H9 (cell line): ENCODE measurements around the gene SCRN1. TPM values are rescaled to one million over a fixed set of nuclear protein-coding genes. Genes with fewer than 3 reads are reported as not detected.
"Not testable (repeated sequence)": the region's sequence is repeated elsewhere in the genome, so short reads cannot be mapped to it uniquely, and the experiment has no call there.

Experiments used
- DNase-seq: peaks from one replicate; pipeline ENCODE4 v3.0.0-alpha.2; 2017
- H2AFZ ChIP-seq: one replicate; pipeline ENCODE4 v1.6.1; 2013; ENCODE audit warnings: mild to moderate bottlenecking, low read length, control low read depth, moderate library complexity
- H2AK5ac ChIP-seq: 2 replicates; pipeline ENCODE4 v1.6.1; 2013; ENCODE audit warnings: low read length, control low read depth, mixed read lengths; ENCODE audit not compliant: insufficient read length
- H2BK120ac ChIP-seq: one replicate; pipeline ENCODE4 v1.6.1; 2013; ENCODE audit warnings: low read depth, mild to moderate bottlenecking, low read length, control low read depth, inconsistent platforms; ENCODE audit not compliant: poor library complexity, severe bottlenecking
- H2BK12ac ChIP-seq: 2 replicates; pipeline ENCODE4 v1.6.1; 2013; ENCODE audit warnings: low read length, control low read depth, mixed read lengths, low read depth; ENCODE audit not compliant: insufficient read length
- H2BK15ac ChIP-seq: 2 replicates; pipeline ENCODE4 v1.6.1; 2013; ENCODE audit warnings: low read depth, low read length, control low read depth
- H2BK20ac ChIP-seq: one replicate; pipeline ENCODE4 v1.6.1; 2013; ENCODE audit warnings: low read depth, mild to moderate bottlenecking, low read length, control low read depth, inconsistent platforms; ENCODE audit not compliant: poor library complexity, severe bottlenecking
- H2BK5ac ChIP-seq: 2 replicates; pipeline ENCODE4 v1.6.1; 2013; ENCODE audit warnings: low read length, control low read depth, mixed read lengths; ENCODE audit not compliant: insufficient read length
- H3K14ac ChIP-seq: 2 replicates; pipeline ENCODE4 v1.6.1; 2013; ENCODE audit warnings: low read length, control low read depth; ENCODE audit not compliant: insufficient read depth
- H3K18ac ChIP-seq: 2 replicates; pipeline ENCODE4 v1.6.1; 2013; ENCODE audit warnings: low read depth, mild to moderate bottlenecking, mixed read lengths, low read length, control low read depth; ENCODE audit not compliant: insufficient read length
- H3K23ac ChIP-seq: 2 replicates; pipeline ENCODE4 v1.6.1; 2013; ENCODE audit warnings: low read length, control low read depth, mixed read lengths, low read depth; ENCODE audit not compliant: insufficient read length
- H3K23me2 ChIP-seq: 2 replicates; pipeline ENCODE4 v1.6.1; 2013; ENCODE audit warnings: low read depth, mild to moderate bottlenecking, mixed read lengths, low read length, control low read depth; ENCODE audit not compliant: insufficient read length, poor library complexity, severe bottlenecking
- H3K27ac ChIP-seq: 2 replicates; pipeline ENCODE4 v1.5.1; 2013; ENCODE audit warnings: low read length, control low read depth, mixed read lengths, low read depth; ENCODE audit not compliant: insufficient read length
- H3K27me3 ChIP-seq: 2 replicates; pipeline ENCODE4 v1.6.1; 2013; ENCODE audit warnings: low read length, control low read depth, inconsistent platforms; ENCODE audit not compliant: insufficient read depth
- H3K4ac ChIP-seq: 2 replicates; pipeline ENCODE4 v1.6.1; 2013; ENCODE audit warnings: low read depth, mild to moderate bottlenecking, control low read depth, inconsistent platforms, low read length, moderate library complexity
- H3K4me1 ChIP-seq: 2 replicates; pipeline ENCODE4 v1.6.1; 2013; ENCODE audit warnings: low read length, control low read depth, inconsistent platforms; ENCODE audit not compliant: insufficient read depth
- H3K4me2 ChIP-seq: 2 replicates; pipeline ENCODE4 v1.6.1; 2013; ENCODE audit warnings: low read length, control low read depth, mixed read lengths; ENCODE audit not compliant: insufficient read length, insufficient read depth
- H3K56ac ChIP-seq: 2 replicates; pipeline ENCODE4 v1.6.1; 2013; ENCODE audit warnings: low read depth, mild to moderate bottlenecking, mixed read lengths, low read length, control low read depth; ENCODE audit not compliant: insufficient read length
- H3K79me1 ChIP-seq: 2 replicates; pipeline ENCODE4 v1.6.1; 2013; ENCODE audit warnings: low read depth, mild to moderate bottlenecking, moderate library complexity, low read length, control low read depth, inconsistent platforms; ENCODE audit not compliant: insufficient read depth, poor library complexity, severe bottlenecking
- H3K79me2 ChIP-seq: 2 replicates; pipeline ENCODE4 v1.6.1; 2013; ENCODE audit warnings: low read length, control low read depth, inconsistent platforms; ENCODE audit not compliant: insufficient read depth
- H3K9ac ChIP-seq: 2 replicates; pipeline ENCODE4 v1.6.1; 2013; ENCODE audit warnings: low read length, control low read depth, mixed read lengths; ENCODE audit not compliant: insufficient read length; ENCODE audit errors: extremely low read depth
- H3K9me3 ChIP-seq: one replicate; pipeline ENCODE4 v1.6.1; 2013; ENCODE audit warnings: low read depth, low read length, inconsistent platforms; ENCODE audit not compliant: control insufficient read depth
- H3T11ph ChIP-seq: one replicate; pipeline ENCODE4 v1.6.1; 2013; ENCODE audit warnings: mild to moderate bottlenecking, low read length, control low read depth, inconsistent platforms
- H4K20me1 ChIP-seq: one replicate; pipeline ENCODE4 v1.6.1; 2013; ENCODE audit not compliant: control insufficient read depth, insufficient read length, insufficient read depth
- H4K5ac ChIP-seq: 2 replicates; pipeline ENCODE4 v1.6.1; 2013; ENCODE audit warnings: low read depth, mild to moderate bottlenecking, mixed read lengths, low read length, control low read depth; ENCODE audit not compliant: insufficient read length
- H4K8ac ChIP-seq: replicated peaks from 2 replicates; pipeline ENCODE4 v1.6.1; 2013; ENCODE audit warnings: low read length, control low read depth, mixed read lengths, low read depth; ENCODE audit not compliant: insufficient read length
- H4K91ac ChIP-seq: 2 replicates; pipeline ENCODE4 v1.6.1; 2013; ENCODE audit warnings: low read depth, mild to moderate bottlenecking, moderate library complexity, mixed read lengths, low read length, control low read depth; ENCODE audit not compliant: insufficient read length
- H3K27ac Mint-ChIP-seq, 3 experiments: 2 replicates in 2 of 3; 3 replicates in 1 of 3; pipeline ENCODE4 v1.8.0; 2020 to 2021; ENCODE audit warnings: mixed read lengths in 3 of 3, mild to moderate bottlenecking in 1 of 3, moderate library complexity in 1 of 3
- H3K27me3 Mint-ChIP-seq: 2 replicates; pipeline ENCODE4 v1.8.0; 2021; ENCODE audit warnings: low read depth, mild to moderate bottlenecking, moderate library complexity, mixed read lengths
- H3K36me3 Mint-ChIP-seq, 3 experiments: 2 replicates in 2 of 3; 3 replicates in 1 of 3; pipeline ENCODE4 v1.8.0; 2020 to 2021; ENCODE audit warnings: low read depth in 3 of 3, mixed read lengths in 3 of 3; ENCODE audit not compliant: insufficient read depth in 1 of 3
- H3K4me1 Mint-ChIP-seq, 2 experiments: 2 replicates each; pipeline ENCODE4 v1.8.0; 2020; ENCODE audit warnings: mixed read lengths in 2 of 2
- H3K4me3 Mint-ChIP-seq, 2 experiments: 2 replicates in 1 of 2; 3 replicates in 1 of 2; pipeline ENCODE4 v1.8.0; 2020 to 2021; ENCODE audit warnings: mild to moderate bottlenecking in 2 of 2, mixed read lengths in 2 of 2, moderate library complexity in 1 of 2
- H3K9me3 Mint-ChIP-seq, 2 experiments: 2 replicates in 1 of 2; 3 replicates in 1 of 2; pipeline ENCODE4 v1.8.0; 2020; ENCODE audit warnings: mild to moderate bottlenecking in 2 of 2, mixed read lengths in 2 of 2, moderate library complexity in 1 of 2
- WGBS: extraction: QIAGEN DNeasy Blood & Tissue Kit; methylation state at CpG from one replicate; pipeline ENCODE4 v1.1.7; 2013; ENCODE audit warnings: missing lambda C conversion rate, low lambda C conversion rate, mixed read lengths; ENCODE audit not compliant: insufficient read length; ENCODE audit errors: extremely low coverage; 5-methylcytosine and 5-hydroxymethylcytosine counted together
- total RNA-seq: library from RNA; stranded (reverse); gene quantifications from 2 replicates; pipeline ENCODE4 v1.2.1, GENCODE V29; 2021
- TF ChIP-seq, protein P1 (sequence below): fragments of 200-600 bp; sonication (generic); conservative IDR thresholded peaks from 3 replicates; pipeline ENCODE4 v1.8.0; 2021; ENCODE audit warnings: antibody characterized with exemption, mild to moderate bottlenecking

The SCRN1 gene
- total RNA-seq, 1 experiment from 2014 or later, result 101 TPM

DNA sequence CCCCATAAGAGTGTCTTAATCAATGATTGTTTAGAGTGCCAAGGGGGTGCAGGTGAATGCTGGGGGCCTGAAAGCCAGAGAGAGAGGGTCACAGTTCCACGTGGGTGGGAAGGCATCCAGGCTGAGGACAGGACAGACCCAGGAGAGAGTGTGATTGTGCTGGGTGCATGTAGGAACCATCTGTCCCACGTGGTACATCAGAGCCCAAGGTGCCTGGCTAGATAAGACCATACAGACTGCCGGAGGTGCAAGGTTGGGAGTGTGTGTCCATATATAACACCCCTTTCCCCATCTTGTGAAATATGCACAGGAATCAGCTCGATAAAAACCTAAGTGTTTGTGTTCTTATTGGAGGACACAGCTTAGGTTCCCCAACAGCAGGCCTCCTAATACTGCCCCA is 97.8 kb downstream of the SCRN1 start:
- Histone ChIP-seq H4K5ac (no peak overlapping the region), H3K27me3 (no peaks in the 10 kb centered on the region), H3K56ac (no peak overlapping the region), H3K23ac (no peak overlapping the region), H4K8ac (no peak overlapping the region), H3K4me2 (no peak overlapping the region), H3K9me3 (no peaks in the 10 kb centered on the region), H2BK5ac (no peak overlapping the region), H2BK20ac (no peak overlapping the region), H3K4ac (no peak overlapping the region), H3K27ac (no peak overlapping the region), H4K20me1 (no peaks in the 10 kb centered on the region), H3K23me2 (no peaks in the 10 kb centered on the region), H3K4me1 (no peaks in the 10 kb centered on the region), H3T11ph (no peak overlapping the region), H3K79me1 (no peaks in the 10 kb centered on the region), H3K9ac (no peak overlapping the region), H2AFZ (no peak overlapping the region), H2BK12ac (no peak overlapping the region), H3K79me2 (no peaks in the 10 kb centered on the region), H2AK5ac (no peak overlapping the region), H4K91ac (no peak overlapping the region), H3K18ac (no peak overlapping the region), H2BK120ac (no peak overlapping the region), H3K14ac (no peak overlapping the region), H2BK15ac (no peak overlapping the region)
- Mint-ChIP-seq H3K4me1 (no peaks in the 10 kb centered on the region), H3K36me3 (peaks cover 12 to 39% (median 22%) of the 10 kb centered on the region in 3 experiments), H3K27me3 (no peaks in the 10 kb centered on the region), H3K27ac (peak overlapping the region in 1 of 3 experiments; percentile 24; a peak in 1 of 7 replicates), H3K4me3 (no peak overlapping the region), H3K9me3 (peaks cover 6% of the 10 kb centered on the region in 2 experiments)
- no peak for DNase-seq
- TF ChIP-seq, protein P1, sequence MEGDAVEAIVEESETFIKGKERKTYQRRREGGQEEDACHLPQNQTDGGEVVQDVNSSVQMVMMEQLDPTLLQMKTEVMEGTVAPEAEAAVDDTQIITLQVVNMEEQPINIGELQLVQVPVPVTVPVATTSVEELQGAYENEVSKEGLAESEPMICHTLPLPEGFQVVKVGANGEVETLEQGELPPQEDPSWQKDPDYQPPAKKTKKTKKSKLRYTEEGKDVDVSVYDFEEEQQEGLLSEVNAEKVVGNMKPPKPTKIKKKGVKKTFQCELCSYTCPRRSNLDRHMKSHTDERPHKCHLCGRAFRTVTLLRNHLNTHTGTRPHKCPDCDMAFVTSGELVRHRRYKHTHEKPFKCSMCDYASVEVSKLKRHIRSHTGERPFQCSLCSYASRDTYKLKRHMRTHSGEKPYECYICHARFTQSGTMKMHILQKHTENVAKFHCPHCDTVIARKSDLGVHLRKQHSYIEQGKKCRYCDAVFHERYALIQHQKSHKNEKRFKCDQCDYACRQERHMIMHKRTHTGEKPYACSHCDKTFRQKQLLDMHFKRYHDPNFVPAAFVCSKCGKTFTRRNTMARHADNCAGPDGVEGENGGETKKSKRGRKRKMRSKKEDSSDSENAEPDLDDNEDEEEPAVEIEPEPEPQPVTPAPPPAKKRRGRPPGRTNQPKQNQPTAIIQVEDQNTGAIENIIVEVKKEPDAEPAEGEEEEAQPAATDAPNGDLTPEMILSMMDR, result no peak
- no CpG with 5 or more reads among the region's 4 CpGs for WGBS

DNA sequence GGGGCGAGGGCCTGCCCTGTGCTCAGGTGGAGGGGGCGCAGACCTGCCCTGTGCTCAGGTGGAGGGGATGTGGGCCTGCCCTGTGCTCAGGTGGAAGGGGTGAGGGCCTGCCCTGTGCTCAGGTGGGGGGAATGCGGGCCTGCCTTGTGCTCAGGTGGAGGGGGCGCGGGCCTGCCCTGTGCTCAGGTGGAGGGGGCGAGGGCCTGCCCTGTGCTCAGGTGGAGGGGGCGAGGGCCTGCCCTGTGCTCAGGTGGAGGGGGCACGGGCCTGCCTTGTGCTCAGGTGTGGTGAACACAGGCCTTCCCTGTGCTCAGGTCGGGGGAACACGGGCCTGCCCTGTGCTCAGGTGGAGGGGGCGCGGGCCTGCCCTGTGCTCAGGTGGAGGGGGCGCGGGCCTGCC is 98.8 kb downstream of the SCRN1 start:
- not testable (repeated sequence) for H3K9ac ChIP-seq, H2BK20ac ChIP-seq, H2AFZ ChIP-seq, H4K8ac ChIP-seq, H3K27me3 ChIP-seq, H3K23me2 ChIP-seq, H3K23ac ChIP-seq, H3K27me3 Mint-ChIP-seq, H2BK120ac ChIP-seq, H3K27ac Mint-ChIP-seq, H2BK12ac ChIP-seq, H4K20me1 ChIP-seq, H3K14ac ChIP-seq, H3K9me3 ChIP-seq, H4K91ac ChIP-seq, H4K5ac ChIP-seq, H2BK15ac ChIP-seq, H3K79me1 ChIP-seq, H3K9me3 Mint-ChIP-seq, H3K56ac ChIP-seq, H3K4ac ChIP-seq, H3K18ac ChIP-seq, H2AK5ac ChIP-seq, H3K4me3 Mint-ChIP-seq, H3K27ac ChIP-seq, H3K79me2 ChIP-seq, H3K4me1 Mint-ChIP-seq, H3K4me2 ChIP-seq, H3T11ph ChIP-seq, DNase-seq, H3K4me1 ChIP-seq, H2BK5ac ChIP-seq
- peaks cover 6 to 31% (median 19%) of the 10 kb centered on the region in 3 experiments for H3K36me3 Mint-ChIP-seq
- no CpG with 5 or more reads among the region's 14 CpGs for WGBS
